Stomach (tissue), 9 donors: ENCODE data around the gene SLC7A10. TPM values are rescaled to one million over a fixed set of nuclear protein-coding genes. Genes with fewer than 3 reads are reported as not detected.

Experiments used
- DNase-seq, 2 donors: peaks; one replicate each; pipeline versions ENCODE4 v3.0.0 to v3.0.0-alpha.2; 2013 to 2019
- H3K27ac ChIP-seq, 5 donors: fragments of 200-600 bp in 4 of 5; sonication (generic) in 4 of 5; one replicate each; pipeline ENCODE4 v1.5.1; 2013 to 2019; ENCODE audit warnings: mild to moderate bottlenecking in 1 of 5, moderate library complexity in 1 of 5
- H3K27me3 ChIP-seq, 3 donors: fragments of 200-600 bp; sonication (generic); one replicate each; pipeline ENCODE4 v1.5.1; 2017 to 2019; ENCODE audit warnings: mixed run types in 1 of 3
- H3K36me3 ChIP-seq, 4 donors: fragments of 200-600 bp; sonication (generic); 1 replicate in 3 of 4; 2 replicates in 1 of 4; pipeline ENCODE4 v1.5.1; 2016 to 2019
- H3K4me1 ChIP-seq, 4 donors: fragments of 200-600 bp; sonication (generic); one replicate each; pipeline ENCODE4 v1.5.1; 2016 to 2019
- H3K4me3 ChIP-seq, 4 donors: fragments of 200-600 bp; sonication (generic) in 3 of 4; one replicate each; pipeline ENCODE4 v1.5.1; 2016 to 2019; ENCODE audit warnings: mild to moderate bottlenecking in 1 of 4
- H3K9me3 ChIP-seq, 4 donors: fragments of 200-600 bp; sonication (generic); one replicate each; pipeline ENCODE4 v1.5.1; 2016 to 2019
- EP300 ChIP-seq: sonication (generic); formaldehyde crosslinking; IDR thresholded peaks from one replicate; pipeline ENCODE4 v1.6.1; 2017; ENCODE audit warnings: antibody characterized with exemption
- POLR2A ChIP-seq, 4 donors: fragments of 450-650 bp; IDR thresholded peaks; one replicate each; pipeline ENCODE4 v1.6.1; 2016; ENCODE audit warnings: antibody characterized with exemption in 4 of 4, control low read depth in 2 of 4, mild to moderate bottlenecking in 1 of 4, moderate library complexity in 1 of 4
- POLR2AphosphoS5 ChIP-seq, 3 donors: sonication (generic); formaldehyde crosslinking; IDR thresholded peaks; one replicate each; pipeline ENCODE4 v1.6.1; 2016; ENCODE audit warnings: antibody characterized with exemption in 3 of 3
- WGBS, 5 donors: extraction: QIAGEN DNeasy Blood & Tissue Kit in 3 of 5; methylation state at CpG; one replicate each; pipeline versions ENCODE4 v1.1.5 to v1.1.7; 2013 to 2018; 5-methylcytosine and 5-hydroxymethylcytosine counted together
- intact Hi-C: fragments of 100-400 bp; cut with DNase I; formaldehyde crosslinking; loops from one replicate; pipeline ENCODE4 v1.15.1; 2023; ENCODE audit warnings: low total_unique reads
- polyA plus RNA-seq, 3 donors: library from polyadenylated mRNA; stranded (reverse); fragments of 200-250 nt; gene quantifications; one replicate each; pipeline ENCODE4 v1.2.3, GENCODE V29; 2013
- total RNA-seq, 5 donors: library from RNA; depleted of rRNA; stranded (reverse); fragments of >200 nt; gene quantifications; one replicate each; pipeline versions ENCODE4 v1.1.0 to v1.2.3, GENCODE V29; 2014 to 2016
- TF ChIP-seq, protein P1 (sequence below), 7 experiments: fragments of 450-650 bp in 4 of 7; fragments of 200-600 bp in 3 of 7; sonication (generic) in 3 of 7; IDR thresholded peaks; one replicate each; pipeline ENCODE4 v1.5.1; 2016 to 2019; ENCODE audit warnings: antibody characterized with exemption in 7 of 7, control low read depth in 2 of 7, mild to moderate bottlenecking in 1 of 7
- donor health status: healthy with polysubstance abuse.
- donor health status: Bipolar disorder and iron deficiency.
- donor health status: healthy.

The SLC7A10 gene
- total and polyA plus RNA-seq, 8 donors = 0.73 TPM; not detected in 7

DNA sequence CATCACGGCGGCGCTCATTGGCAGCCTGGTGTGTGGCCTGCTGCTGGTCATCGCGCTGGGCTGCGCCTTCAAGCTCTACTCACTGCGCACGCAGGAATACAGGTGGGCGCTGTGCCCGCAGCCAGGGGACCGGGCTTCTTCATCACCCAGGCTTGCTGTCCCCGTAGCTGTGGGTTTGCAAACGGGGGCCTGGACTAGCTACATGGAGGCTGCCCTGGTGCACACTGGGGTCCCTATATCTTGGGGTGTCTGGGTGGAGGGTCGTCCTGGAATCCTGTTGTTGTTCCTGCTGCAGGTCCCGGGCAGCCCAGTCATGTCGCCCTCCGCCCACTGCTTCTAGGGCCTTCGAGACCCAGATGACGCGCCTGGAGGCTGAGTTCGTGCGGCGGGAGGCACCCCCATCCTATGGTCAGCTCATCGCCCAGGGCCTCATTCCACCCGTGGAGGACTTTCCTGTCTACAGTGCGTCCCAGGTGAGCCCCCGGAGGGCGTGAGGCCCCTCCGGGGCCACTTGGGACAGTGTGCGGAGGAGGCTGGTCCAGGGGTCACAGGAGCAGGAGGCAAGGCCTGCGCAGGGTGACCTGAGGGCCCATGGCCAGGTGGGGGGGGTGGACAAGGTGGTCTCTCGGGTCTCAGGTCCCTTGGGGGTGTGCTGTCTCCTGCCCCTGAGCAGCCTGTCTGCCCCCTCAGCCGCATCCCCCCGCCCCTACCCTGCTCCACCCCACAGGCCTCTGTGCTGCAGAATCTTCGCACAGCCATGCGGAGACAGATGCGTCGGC, 19.2 kb downstream of the SLC7A10 start:
- Histone ChIP-seq H3K27me3 (no peaks in the 10 kb centered on the region), H3K27ac (no peak overlapping the region), H3K4me1 (no peaks in the 10 kb centered on the region), H3K4me3 (no peak overlapping the region), H3K9me3 (no peaks in the 10 kb centered on the region), H3K36me3 (peaks cover 0 to 63% (median 54%) of the 10 kb centered on the region in 4 donors)
- intact Hi-C loops = no loop called here
- DNase-seq = no peak
- WGBS, 5 donors = 88 to 95% (median 94%) methylated on average over 21 to 38 of the region's 38 CpGs
- TF ChIP-seq POLR2A (IDR thresholded peaks at IDR 0.05) = no peak
- no peak for TF ChIP-seq EP300
- TF ChIP-seq, protein P1, sequence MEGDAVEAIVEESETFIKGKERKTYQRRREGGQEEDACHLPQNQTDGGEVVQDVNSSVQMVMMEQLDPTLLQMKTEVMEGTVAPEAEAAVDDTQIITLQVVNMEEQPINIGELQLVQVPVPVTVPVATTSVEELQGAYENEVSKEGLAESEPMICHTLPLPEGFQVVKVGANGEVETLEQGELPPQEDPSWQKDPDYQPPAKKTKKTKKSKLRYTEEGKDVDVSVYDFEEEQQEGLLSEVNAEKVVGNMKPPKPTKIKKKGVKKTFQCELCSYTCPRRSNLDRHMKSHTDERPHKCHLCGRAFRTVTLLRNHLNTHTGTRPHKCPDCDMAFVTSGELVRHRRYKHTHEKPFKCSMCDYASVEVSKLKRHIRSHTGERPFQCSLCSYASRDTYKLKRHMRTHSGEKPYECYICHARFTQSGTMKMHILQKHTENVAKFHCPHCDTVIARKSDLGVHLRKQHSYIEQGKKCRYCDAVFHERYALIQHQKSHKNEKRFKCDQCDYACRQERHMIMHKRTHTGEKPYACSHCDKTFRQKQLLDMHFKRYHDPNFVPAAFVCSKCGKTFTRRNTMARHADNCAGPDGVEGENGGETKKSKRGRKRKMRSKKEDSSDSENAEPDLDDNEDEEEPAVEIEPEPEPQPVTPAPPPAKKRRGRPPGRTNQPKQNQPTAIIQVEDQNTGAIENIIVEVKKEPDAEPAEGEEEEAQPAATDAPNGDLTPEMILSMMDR (IDR thresholded peaks at IDR 0.05) = no peak
- TF ChIP-seq POLR2AphosphoS5 (IDR thresholded peaks at IDR 0.05) = no peak

GRCh38 chr19:33205531-33206260, 20.0 kb downstream of the SLC7A10 start:
- no peak overlapping the region for H3K27ac ChIP-seq

DNA sequence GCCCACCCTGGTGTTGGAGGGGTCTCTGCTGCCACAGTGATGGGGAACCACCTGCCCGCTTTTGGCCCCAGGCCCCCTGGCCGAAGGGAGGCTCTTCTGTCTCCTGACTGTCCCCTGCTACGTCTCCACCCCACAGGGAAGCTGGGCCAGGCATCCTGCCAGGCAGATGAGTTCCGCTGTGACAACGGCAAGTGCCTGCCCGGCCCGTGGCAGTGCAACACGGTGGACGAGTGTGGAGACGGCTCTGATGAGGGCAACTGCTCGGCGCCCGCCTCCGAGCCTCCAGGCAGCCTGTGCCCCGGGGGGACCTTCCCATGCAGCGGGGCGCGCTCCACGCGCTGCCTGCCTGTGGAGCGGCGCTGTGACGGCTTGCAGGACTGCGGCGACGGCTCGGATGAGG, 20.5 kb downstream of the SLC7A10 start:
- intact Hi-C loops = no loop called here
- WGBS, 5 donors = 94 to 100% (median 95%) methylated on average over 2 to 27 of the region's 27 CpGs
- Histone ChIP-seq H3K4me1 (no peaks in the 10 kb centered on the region), H3K36me3 (peaks cover 0 to 69% (median 54%) of the 10 kb centered on the region in 4 donors), H3K9me3 (no peaks in the 10 kb centered on the region), H3K27ac (no peak overlapping the region), H3K27me3 (no peaks in the 10 kb centered on the region), H3K4me3 (no peak overlapping the region)
- no peak for DNase-seq
- TF ChIP-seq POLR2A (IDR thresholded peaks at IDR 0.05) (no peak), POLR2AphosphoS5 (IDR thresholded peaks at IDR 0.05) (no peak), EP300 (no peak)
- TF ChIP-seq, protein P1 (IDR thresholded peaks at IDR 0.05) = no peak

More at GRCh38 chr19:33205531-33206260, 20.0 kb downstream of the SLC7A10 start:
- no peaks in the 10 kb centered on the region for H3K9me3 ChIP-seq
- H3K4me1 ChIP-seq = no peaks in the 10 kb centered on the region
- H3K27me3 ChIP-seq = no peaks in the 10 kb centered on the region
- H3K36me3 ChIP-seq = peaks cover 0 to 67% (median 54%) of the 10 kb centered on the region in 4 donors
- intact Hi-C loops = no loop called here
- no peak overlapping the region for H3K4me3 ChIP-seq
- DNase-seq = no peak
- 89 to 96% (median 93%) methylated on average over 33 to 64 of the region's 64 CpGs for WGBS, 5 donors
- TF ChIP-seq POLR2A (IDR thresholded peaks at IDR 0.05) (no peak), POLR2AphosphoS5 (IDR thresholded peaks at IDR 0.05) (no peak), EP300 (no peak)
- TF ChIP-seq, protein P1 (IDR thresholded peaks at IDR 0.05) = no peak

GRCh38 chr19:33204136-33204973, 21.3 kb downstream of the SLC7A10 start:
- H3K27me3 ChIP-seq = no peaks in the 10 kb centered on the region
- TF ChIP-seq, protein P1 (IDR thresholded peaks at IDR 0.05) = no peak
- TF ChIP-seq POLR2A (IDR thresholded peaks at IDR 0.05) (no peak), POLR2AphosphoS5 (IDR thresholded peaks at IDR 0.05) (no peak), EP300 (no peak)
- peaks cover 0 to 69% (median 54%) of the 10 kb centered on the region in 4 donors for H3K36me3 ChIP-seq
- no peaks in the 10 kb centered on the region for H3K9me3 ChIP-seq
- intact Hi-C loops = no loop called here
- H3K27ac ChIP-seq = no peak overlapping the region
- 89 to 95% (median 90%) methylated on average over 16 to 32 of the region's 32 CpGs for WGBS, 5 donors
- H3K4me3 ChIP-seq = no peak overlapping the region
- H3K4me1 ChIP-seq = no peaks in the 10 kb centered on the region
- DNase-seq = no peak
